ENCODE data around the gene CDK2AP2. TPM values are rescaled to one million over a fixed set of nuclear protein-coding genes. Genes with fewer than 3 reads are reported as not detected.

Gene CDK2AP2
- total and polyA plus RNA-seq, 2 donors (not counting 1 experiment from before 2014, with no cell fraction given) = 62.7 to 112 TPM

- ATAC-seq (ENCODE audit: low read depth) (no peak), DNase-seq (no peak)
- no peak overlapping the region for H3K9ac ChIP-seq (ENCODE audit: low read length)
- no peak overlapping the region for H3K4me2 ChIP-seq (replicated peaks; ENCODE audit: low read depth, low read length, poor library complexity, severe bottlenecking)
- H3K36me3 ChIP-seq (replicated peaks in 1 of 2; ENCODE audit: control extremely low read depth in 1 of 2, control insufficient read depth in 1 of 2, extremely low read depth in 1 of 2, insufficient read depth in 2 of 2, low read length in 1 of 2) = peaks cover 0 to 85% of the 10 kb centered on the region in 2 experiments
- 94% methylated on average over 15 of the region's 15 CpGs for WGBS (ENCODE audit: insufficient coverage)
- H3K4me1 ChIP-seq (ENCODE audit: control insufficient read depth in 2 of 2, insufficient read depth in 2 of 2, low read length in 2 of 2) = peaks cover 14 to 26% of the 10 kb centered on the region in 2 donors
- no peak overlapping the region for H2AFZ ChIP-seq (ENCODE audit: insufficient read depth, low read depth, low read length, poor library complexity, severe bottlenecking)
- no peaks in the 10 kb centered on the region for H3K27me3 Mint-ChIP-seq
- POLR2A ChIA-PET = interaction anchor here (1.1 to 1.2 kb wide), 4 partner anchors 8 to 99 kb away, joined by 3 read pairs; partner anchors contain the start of genes AIP, PPP1CA, RAD9A and TMEM134
- H3K27me3 ChIP-seq (replicated peaks in 1 of 4; ENCODE audit: control extremely low read depth in 1 of 4, control insufficient read depth in 3 of 4, insufficient read depth in 4 of 4, low read length in 3 of 4) = no peaks in the 10 kb centered on the region
- H3K79me2 ChIP-seq (ENCODE audit: control insufficient read depth, insufficient read depth, low read length) = peaks cover 49% of the 10 kb centered on the region
- no peak for TF ChIP-seq CTCF (IDR thresholded peaks at IDR 0.05)
- no peak for TF ChIP-seq EZH2 (IDR thresholded peaks at IDR 0.05; ENCODE audit: borderline replicate concordance, insufficient read depth, low read depth, low read length, poor library complexity, severe bottlenecking)
- intact Hi-C loops (cut with micrococcal nuclease) = no loop called here
- H3K27ac ChIP-seq (ENCODE audit: low read length in 2 of 2) = no peak overlapping the region
- no peaks in the 10 kb centered on the region for H3K9me3 ChIP-seq (ENCODE audit: control extremely low read depth in 1 of 3, control insufficient read depth in 2 of 3, insufficient read depth in 1 of 3, low read length in 2 of 3)
- no peak overlapping the region for H3K4me3 ChIP-seq (ENCODE audit: control extremely low read depth in 1 of 5, extremely low read depth in 1 of 5, insufficient read depth in 1 of 5, low read depth in 2 of 5, low read length in 4 of 5)
- H3K9me3 Mint-ChIP-seq (ENCODE audit: insufficient read depth) = no peaks in the 10 kb centered on the region
- H3K4me3 Mint-ChIP-seq = no peak overlapping the region
- no peak overlapping the region for H3K27ac Mint-ChIP-seq
- CTCF ChIA-PET = interaction anchor here (1.0 kb wide), 1 partner anchor 90 kb away, joined by 3 read pairs; no protein-coding TSS in a partner anchor
- H3K4me1 Mint-ChIP-seq = peaks cover 26% of the 10 kb centered on the region
- peaks cover 76% of the 10 kb centered on the region for H4K20me1 ChIP-seq (ENCODE audit: control insufficient read depth, insufficient read depth, low read length, poor library complexity, severe bottlenecking)
Observed at GRCh38 chr11:67490727-67491065, 17.3 kb downstream of the CDK2AP2 start.

- 92% methylated on average over 23 of the region's 23 CpGs for WGBS (ENCODE audit: insufficient coverage)
- Histone ChIP-seq H3K4me3 (ENCODE audit: control extremely low read depth in 1 of 5, extremely low read depth in 1 of 5, insufficient read depth in 1 of 5, low read depth in 2 of 5, low read length in 4 of 5) (no peak overlapping the region), H3K4me1 (ENCODE audit: control insufficient read depth in 2 of 2, insufficient read depth in 2 of 2, low read length in 2 of 2) (peaks cover 19 to 32% of the 10 kb centered on the region in 2 donors), H3K27ac (ENCODE audit: low read length in 2 of 2) (no peak overlapping the region), H4K20me1 (ENCODE audit: control insufficient read depth, insufficient read depth, low read length, poor library complexity, severe bottlenecking) (peaks cover 77% of the 10 kb centered on the region), H3K9me3 (ENCODE audit: control extremely low read depth in 1 of 3, control insufficient read depth in 2 of 3, insufficient read depth in 1 of 3, low read length in 2 of 3) (no peaks in the 10 kb centered on the region), H3K4me2 (replicated peaks; ENCODE audit: low read depth, low read length, poor library complexity, severe bottlenecking) (no peak overlapping the region), H3K79me2 (ENCODE audit: control insufficient read depth, insufficient read depth, low read length) (peaks cover 51% of the 10 kb centered on the region), H3K27me3 (replicated peaks in 1 of 4; ENCODE audit: control extremely low read depth in 1 of 4, control insufficient read depth in 3 of 4, insufficient read depth in 4 of 4, low read length in 3 of 4) (no peaks in the 10 kb centered on the region), H3K9ac (ENCODE audit: low read length) (no peak overlapping the region), H2AFZ (ENCODE audit: insufficient read depth, low read depth, low read length, poor library complexity, severe bottlenecking) (no peak overlapping the region), H3K36me3 (replicated peaks in 1 of 2; ENCODE audit: control extremely low read depth in 1 of 2, control insufficient read depth in 1 of 2, extremely low read depth in 1 of 2, insufficient read depth in 2 of 2, low read length in 1 of 2) (peaks cover 0 to 79% of the 10 kb centered on the region in 2 experiments)
- ChIA-PET POLR2A (interaction anchor here (1.1 to 1.2 kb wide), 5 partner anchors 7 to 101 kb away, joined by 3 to 5 read pairs (median 3); partner anchors contain the start of genes AIP, PPP1CA, RAD9A and TMEM134), CTCF (interaction anchor here (1.0 to 1.2 kb wide), 2 partner anchors 71 to 89 kb away, joined by 3 read pairs; no protein-coding TSS in a partner anchor)
- no peaks in the 10 kb centered on the region for H3K9me3 Mint-ChIP-seq (ENCODE audit: insufficient read depth)
- DNase-seq (no peak), ATAC-seq (ENCODE audit: low read depth) (no peak)
- no peaks in the 10 kb centered on the region for H3K27me3 Mint-ChIP-seq
- intact Hi-C loops (cut with micrococcal nuclease) = no loop called here
- peaks cover 30% of the 10 kb centered on the region for H3K4me1 Mint-ChIP-seq
- TF ChIP-seq EZH2 (IDR thresholded peaks at IDR 0.05; ENCODE audit: borderline replicate concordance, insufficient read depth, low read depth, low read length, poor library complexity, severe bottlenecking) (no peak), CTCF (IDR thresholded peaks at IDR 0.05) (no peak)
- peak overlapping the region; percentile 67 for H3K27ac Mint-ChIP-seq
- H3K4me3 Mint-ChIP-seq = no peak overlapping the region
Observed at GRCh38 chr11:67489885-67490726, 17.9 kb downstream of the CDK2AP2 start.
